ENCODE measurements around the gene GFY. TPM values are rescaled to one million over a fixed set of nuclear protein-coding genes. Genes with fewer than 3 reads are reported as not detected.

Gene GFY
- total and polyA plus RNA-seq, 9 of the 15 experiments (the other 6 are each of a cell fraction or from before 2014, with no cell fraction given), result 0.06 to 0.40 (median 0.19) TPM; not detected in 3

GRCh38 chr19:49421039-49421877 lies 3.9 kb upstream of the GFY start (continued):
- no peak for TF ChIP-seq ETS1 (conservative IDR thresholded peaks at IDR 0.05; ENCODE audit: control insufficient read depth, low read depth, low read length)
- TF ChIP-seq ZNF778 (CRISPR knock-in tag; IDR thresholded peaks at IDR 0.05), result no peak
- TF ChIP-seq E2F3 (CRISPR knock-in tag; IDR thresholded peaks at IDR 0.05), result peak; percentile 56; the same call in 1 of the 2 replicates
- TF ChIP-seq HNRNPL (IDR thresholded peaks at IDR 0.05; ENCODE audit: low read depth, low read length), result no peak
- 0 out of 2 replicates have a peak, but pooled peaks have one; percentile 24 for TF ChIP-seq ZSCAN29 (IDR thresholded peaks at IDR 0.05)
- no peak for TF ChIP-seq CHAMP1 (IDR thresholded peaks at IDR 0.05)
- TF ChIP-seq U2AF2 (optimal IDR thresholded peaks at IDR 0.05; ENCODE audit: low read depth, low read length), result no peak
- peak; percentile 29; the same call in 1 of the 2 replicates for TF ChIP-seq THAP12 (CRISPR knock-in tag; IDR thresholded peaks at IDR 0.05)
- TF ChIP-seq TCFL5 (CRISPR knock-in tag; conservative IDR thresholded peaks at IDR 0.05), result no peak
- TF ChIP-seq MTA2 (IDR thresholded peaks at IDR 0.05; ENCODE audit: low read depth), result no peak
- no peak for TF ChIP-seq AFF1 (IDR thresholded peaks at IDR 0.05; ENCODE audit: low read depth in 1 of 2, partially characterized antibody in 2 of 2)
- no peak for TF ChIP-seq MECOM (CRISPR knock-in tag; IDR thresholded peaks at IDR 0.05)
- TF ChIP-seq BMI1 (IDR thresholded peaks at IDR 0.05; ENCODE audit: low read length), result peak; percentile 70; the same call in 1 of the 2 replicates
- no peak for TF ChIP-seq TARDBP (IDR thresholded peaks at IDR 0.05)
